HepG2 (cell line): ENCODE results near the gene CCNYL1. TPM values are rescaled to one million over a fixed set of nuclear protein-coding genes. Genes with fewer than 3 reads are reported as not detected.
A peak's percentile ranks its signal among the peaks of the same experiment; 100 is the strongest.

Experiments
- CAMTA2 ChIP-seq: sonication (generic); formaldehyde crosslinking; IDR thresholded peaks from 2 replicates; pipeline ENCODE4 v1.4.0; 2020; ENCODE audit warnings: mild to moderate bottlenecking, missing genetic modification reagents, borderline replicate concordance
- ETV6 ChIP-seq: sonication (generic); formaldehyde crosslinking; conservative IDR thresholded peaks from 2 replicates; pipeline ENCODE4 v1.4.0; 2020; ENCODE audit warnings: missing genetic modification reagents
- ISX ChIP-seq: sonication (generic); formaldehyde crosslinking; conservative IDR thresholded peaks from 2 replicates; pipeline ENCODE4 v1.5.0; 2020; ENCODE audit warnings: missing genetic modification reagents
- KLF13 ChIP-seq: sonication (generic); formaldehyde crosslinking; IDR thresholded peaks from 2 replicates; pipeline ENCODE4 v1.4.0; 2020; ENCODE audit warnings: mild to moderate bottlenecking, missing genetic modification reagents
- NBN ChIP-seq: fragments of 450-650 bp; conservative IDR thresholded peaks from 2 replicates; pipeline ENCODE4 v1.6.1; 2017
- NKX3-1 ChIP-seq: sonication (generic); formaldehyde crosslinking; IDR thresholded peaks from 2 replicates; pipeline ENCODE4 v1.5.0; 2020; ENCODE audit warnings: missing genetic modification reagents
- NR3C1 ChIP-seq: sonication (generic); formaldehyde crosslinking; IDR thresholded peaks from 2 replicates; pipeline ENCODE4 v1.4.0; 2020; ENCODE audit warnings: missing genetic modification reagents
- PTBP1 ChIP-seq: fragments of 200-400 bp; formaldehyde crosslinking; IDR thresholded peaks from 2 replicates; pipeline ENCODE4 v1.6.1; 2018; ENCODE audit warnings: low read length, low read depth; ENCODE audit not compliant: poor library complexity, severe bottlenecking
- RBAK ChIP-seq: sonication (generic); formaldehyde crosslinking; IDR thresholded peaks from 2 replicates; pipeline ENCODE4 v1.5.1; 2020; ENCODE audit warnings: mild to moderate bottlenecking, missing genetic modification reagents
- SRSF4 ChIP-seq: fragments of 200-400 bp; formaldehyde crosslinking; IDR thresholded peaks from one replicate; pipeline ENCODE4 v1.6.1; 2018; ENCODE audit warnings: mild to moderate bottlenecking, low read depth, low read length, moderate library complexity; ENCODE audit not compliant: poor library complexity, severe bottlenecking
- ZNF10 ChIP-seq: sonication (generic); formaldehyde crosslinking; IDR thresholded peaks from 2 replicates; pipeline ENCODE4 v1.4.0; 2020; ENCODE audit warnings: mild to moderate bottlenecking, low read depth, missing genetic modification reagents, borderline replicate concordance
- ZNF12 ChIP-seq: sonication (generic); formaldehyde crosslinking; IDR thresholded peaks from 2 replicates; pipeline ENCODE4 v1.5.0; 2020; ENCODE audit warnings: missing genetic modification reagents
- ZNF564 ChIP-seq: sonication (generic); formaldehyde crosslinking; IDR thresholded peaks from 2 replicates; pipeline ENCODE4 v1.8.1; 2023; ENCODE audit warnings: mild to moderate bottlenecking, missing genetic modification reagents
- ZNF607 ChIP-seq: sonication (generic); formaldehyde crosslinking; IDR thresholded peaks from 2 replicates; pipeline ENCODE4 v1.5.1; 2020; ENCODE audit warnings: missing genetic modification reagents, mild to moderate bottlenecking, borderline replicate concordance
- ZNF644 ChIP-seq: IDR thresholded peaks from 2 replicates; pipeline ENCODE4 v1.6.1; 2016; ENCODE audit warnings: low read depth
- ZNF777 ChIP-seq: sonication (generic); formaldehyde crosslinking; IDR thresholded peaks from 2 replicates; pipeline ENCODE4 v1.4.0; 2020; ENCODE audit warnings: missing genetic modification reagents
- ZSCAN12 ChIP-seq: sonication (generic); formaldehyde crosslinking; IDR thresholded peaks from 2 replicates; pipeline ENCODE4 v1.9.0; 2021; ENCODE audit warnings: mild to moderate bottlenecking, missing genetic modification reagents
- ZSCAN20 ChIP-seq: sonication (generic); formaldehyde crosslinking; IDR thresholded peaks from 2 replicates; pipeline ENCODE4 v1.4.0; 2020; ENCODE audit warnings: missing genetic modification reagents, mild to moderate bottlenecking, borderline replicate concordance
- ZSCAN30 ChIP-seq: sonication (generic); formaldehyde crosslinking; IDR thresholded peaks from 2 replicates; pipeline ENCODE4 v1.5.0; 2020; ENCODE audit warnings: mild to moderate bottlenecking, missing genetic modification reagents
- ZZZ3 ChIP-seq: sonication (generic); formaldehyde crosslinking; IDR thresholded peaks from 2 replicates; pipeline ENCODE4 v1.4.0; 2020; ENCODE audit warnings: missing genetic modification reagents, mild to moderate bottlenecking, borderline replicate concordance
- polyA plus RNA-seq, 8 experiments: library from polyadenylated mRNA; depleted of rRNA in 3 of 8; stranded (reverse) in 7 of 8; unstranded in 1 of 8; fragments of >200 nt; fragmentation: Illumina TruSeq in 4 of 8; extraction: Trizol in 4 of 8; gene quantifications; 2 replicates each; pipeline versions ENCODE4 v1.2.1 to v1.2.3, GENCODE V29; 2011 to 2016; ENCODE audit warnings: low read depth in 4 of 8, missing spikeins in 1 of 8, mixed read lengths in 1 of 8; ENCODE audit not compliant: insufficient read depth in 1 of 8
- total RNA-seq, 5 experiments: library from RNA; depleted of rRNA; stranded (reverse); fragments of >200 nt; fragmentation: Illumina TruSeq; extraction: Trizol; gene quantifications; 2 replicates each; pipeline ENCODE4 v1.2.3, GENCODE V29; 2016; ENCODE audit warnings: low read depth in 1 of 5
- TF ChIP-seq, protein P1 (sequence below): sonication (generic); formaldehyde crosslinking; IDR thresholded peaks from 2 replicates; pipeline ENCODE4 v1.4.0; 2020; ENCODE audit warnings: missing genetic modification reagents
- TF ChIP-seq, protein P2 (sequence below): sonication (generic); formaldehyde crosslinking; IDR thresholded peaks from 2 replicates; pipeline ENCODE4 v1.9.0; 2021; ENCODE audit warnings: missing genetic modification reagents, mild to moderate bottlenecking, borderline replicate concordance
- TF ChIP-seq, protein P3 (sequence below): sonication (generic); formaldehyde crosslinking; IDR thresholded peaks from 2 replicates; pipeline ENCODE4 v1.4.0; 2020; ENCODE audit warnings: low read depth, mild to moderate bottlenecking, missing genetic modification reagents

The CCNYL1 gene
- total and polyA plus RNA-seq, 2 of the 13 experiments (the other 11 are each of a cell fraction or from before 2014, with no cell fraction given) = 12.5 to 16.2 TPM

DNA sequence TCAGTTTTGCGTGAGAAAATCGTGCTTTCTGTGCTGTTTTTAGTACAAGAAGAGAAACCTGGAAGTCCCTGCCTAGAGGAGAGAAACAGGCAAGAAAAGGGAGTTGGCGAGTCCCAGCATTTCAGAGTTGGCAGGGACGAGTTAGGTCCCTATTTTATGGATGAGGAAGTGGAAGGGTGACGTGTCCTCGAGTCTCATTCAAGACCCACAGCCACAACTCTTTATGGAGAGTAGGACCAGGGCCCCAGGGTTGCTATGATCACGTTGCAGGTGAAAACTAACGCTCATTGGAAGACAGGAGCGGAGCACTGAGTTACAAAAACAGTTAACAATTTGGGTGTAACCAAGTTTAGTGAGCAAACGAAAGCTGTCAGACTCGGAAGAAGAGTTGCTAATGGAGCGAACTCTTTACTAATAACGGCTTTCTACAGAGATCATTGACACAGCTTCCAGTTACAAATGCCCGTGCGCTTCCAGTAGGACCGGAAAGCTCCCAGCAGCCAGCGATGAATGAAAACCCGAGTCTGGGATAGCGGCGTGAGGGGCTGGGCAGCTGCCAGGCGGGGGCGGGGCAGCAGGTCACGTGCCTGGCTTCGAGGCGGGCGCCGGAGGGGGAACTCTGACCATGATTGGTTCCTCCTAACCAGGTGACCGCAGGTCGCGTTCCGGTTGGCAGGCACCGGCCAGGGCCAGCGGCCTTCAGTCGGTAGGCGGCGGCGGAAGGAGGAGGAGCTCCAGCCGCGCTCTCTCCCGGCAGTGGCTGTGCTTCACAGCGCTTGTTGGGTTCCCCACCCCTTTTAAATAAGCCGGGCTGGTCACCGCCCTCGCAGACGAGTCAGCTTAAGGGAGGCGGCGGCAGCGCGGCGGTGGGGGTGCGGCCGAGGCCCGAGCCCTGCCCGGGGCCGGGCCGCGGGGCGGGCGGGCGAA is at the start of gene CCNYL1 (continued):
- TF ChIP-seq RBAK (CRISPR knock-in tag) (no peak), ZNF607 (no peak), CAMTA2 (CRISPR knock-in tag) (no peak; the same call in 1 of the 2 replicates), SRSF4 (no peak), NKX3-1 (CRISPR knock-in tag) (peak; percentile 76), ZSCAN20 (CRISPR knock-in tag) (peak; percentile 62; the same call in 1 of the 2 replicates), ZNF564 (CRISPR knock-in tag) (no peak; the same call in 1 of the 2 replicates), ZNF10 (CRISPR knock-in tag) (no peak), ZZZ3 (CRISPR knock-in tag) (no peak), ZSCAN12 (CRISPR knock-in tag) (0 out of 2 replicates have a peak, but pooled peaks have one; percentile 65), ISX (CRISPR knock-in tag) (no peak; the same call in 1 of the 2 replicates), ZNF777 (no peak), ZNF644 (CRISPR knock-in tag) (peak; percentile 7; the same call in 1 of the 2 replicates), PTBP1 (no peak), KLF13 (CRISPR knock-in tag) (0 out of 2 replicates have a peak, but pooled peaks have one; percentile 57), NR3C1 (no peak), ZSCAN30 (CRISPR knock-in tag) (no peak), ZNF12 (CRISPR knock-in tag) (no peak; the same call in 1 of the 2 replicates), NBN (no peak), ETV6 (CRISPR knock-in tag) (0 out of 2 replicates have a peak, but pooled peaks have one; percentile 19)
- TF ChIP-seq, protein P1, sequence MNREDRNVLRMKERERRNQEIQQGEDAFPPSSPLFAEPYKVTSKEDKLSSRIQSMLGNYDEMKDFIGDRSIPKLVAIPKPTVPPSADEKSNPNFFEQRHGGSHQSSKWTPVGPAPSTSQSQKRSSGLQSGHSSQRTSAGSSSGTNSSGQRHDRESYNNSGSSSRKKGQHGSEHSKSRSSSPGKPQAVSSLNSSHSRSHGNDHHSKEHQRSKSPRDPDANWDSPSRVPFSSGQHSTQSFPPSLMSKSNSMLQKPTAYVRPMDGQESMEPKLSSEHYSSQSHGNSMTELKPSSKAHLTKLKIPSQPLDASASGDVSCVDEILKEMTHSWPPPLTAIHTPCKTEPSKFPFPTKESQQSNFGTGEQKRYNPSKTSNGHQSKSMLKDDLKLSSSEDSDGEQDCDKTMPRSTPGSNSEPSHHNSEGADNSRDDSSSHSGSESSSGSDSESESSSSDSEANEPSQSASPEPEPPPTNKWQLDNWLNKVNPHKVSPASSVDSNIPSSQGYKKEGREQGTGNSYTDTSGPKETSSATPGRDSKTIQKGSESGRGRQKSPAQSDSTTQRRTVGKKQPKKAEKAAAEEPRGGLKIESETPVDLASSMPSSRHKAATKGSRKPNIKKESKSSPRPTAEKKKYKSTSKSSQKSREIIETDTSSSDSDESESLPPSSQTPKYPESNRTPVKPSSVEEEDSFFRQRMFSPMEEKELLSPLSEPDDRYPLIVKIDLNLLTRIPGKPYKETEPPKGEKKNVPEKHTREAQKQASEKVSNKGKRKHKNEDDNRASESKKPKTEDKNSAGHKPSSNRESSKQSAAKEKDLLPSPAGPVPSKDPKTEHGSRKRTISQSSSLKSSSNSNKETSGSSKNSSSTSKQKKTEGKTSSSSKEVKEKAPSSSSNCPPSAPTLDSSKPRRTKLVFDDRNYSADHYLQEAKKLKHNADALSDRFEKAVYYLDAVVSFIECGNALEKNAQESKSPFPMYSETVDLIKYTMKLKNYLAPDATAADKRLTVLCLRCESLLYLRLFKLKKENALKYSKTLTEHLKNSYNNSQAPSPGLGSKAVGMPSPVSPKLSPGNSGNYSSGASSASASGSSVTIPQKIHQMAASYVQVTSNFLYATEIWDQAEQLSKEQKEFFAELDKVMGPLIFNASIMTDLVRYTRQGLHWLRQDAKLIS (CRISPR knock-in tag) = peak; percentile 48; the same call in 1 of the 2 replicates
- TF ChIP-seq, protein P2, sequence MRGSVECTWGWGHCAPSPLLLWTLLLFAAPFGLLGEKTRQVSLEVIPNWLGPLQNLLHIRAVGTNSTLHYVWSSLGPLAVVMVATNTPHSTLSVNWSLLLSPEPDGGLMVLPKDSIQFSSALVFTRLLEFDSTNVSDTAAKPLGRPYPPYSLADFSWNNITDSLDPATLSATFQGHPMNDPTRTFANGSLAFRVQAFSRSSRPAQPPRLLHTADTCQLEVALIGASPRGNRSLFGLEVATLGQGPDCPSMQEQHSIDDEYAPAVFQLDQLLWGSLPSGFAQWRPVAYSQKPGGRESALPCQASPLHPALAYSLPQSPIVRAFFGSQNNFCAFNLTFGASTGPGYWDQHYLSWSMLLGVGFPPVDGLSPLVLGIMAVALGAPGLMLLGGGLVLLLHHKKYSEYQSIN (CRISPR knock-in tag) = no peak
- TF ChIP-seq, protein P3, sequence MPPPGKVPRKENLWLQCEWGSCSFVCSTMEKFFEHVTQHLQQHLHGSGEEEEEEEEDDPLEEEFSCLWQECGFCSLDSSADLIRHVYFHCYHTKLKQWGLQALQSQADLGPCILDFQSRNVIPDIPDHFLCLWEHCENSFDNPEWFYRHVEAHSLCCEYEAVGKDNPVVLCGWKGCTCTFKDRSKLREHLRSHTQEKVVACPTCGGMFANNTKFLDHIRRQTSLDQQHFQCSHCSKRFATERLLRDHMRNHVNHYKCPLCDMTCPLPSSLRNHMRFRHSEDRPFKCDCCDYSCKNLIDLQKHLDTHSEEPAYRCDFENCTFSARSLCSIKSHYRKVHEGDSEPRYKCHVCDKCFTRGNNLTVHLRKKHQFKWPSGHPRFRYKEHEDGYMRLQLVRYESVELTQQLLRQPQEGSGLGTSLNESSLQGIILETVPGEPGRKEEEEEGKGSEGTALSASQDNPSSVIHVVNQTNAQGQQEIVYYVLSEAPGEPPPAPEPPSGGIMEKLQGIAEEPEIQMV (CRISPR knock-in tag) = no peak
